HG03097 (cell line): ENCODE results near the gene RBM25.
"Not testable (repeated sequence)": the region's sequence is repeated elsewhere in the genome, so short reads cannot be mapped to it uniquely, and the experiment has no call there.

Experiments used
- ATAC-seq: cut with Tn5 transposase; IDR thresholded peaks from one replicate; pipeline ENCODE4 v1.9.1; 2021; ENCODE audit not compliant: unreplicated experiment, low FRiP score

Gene RBM25

GRCh38 chr14:73058224-73058921 lies at the start of gene RBM25:
Gene RBM25 (plus strand): TSS chr14:73058534. CDS start chr14:73071642, 13,108 bp downstream.
- ATAC-seq, result peak; percentile 91

DNA sequence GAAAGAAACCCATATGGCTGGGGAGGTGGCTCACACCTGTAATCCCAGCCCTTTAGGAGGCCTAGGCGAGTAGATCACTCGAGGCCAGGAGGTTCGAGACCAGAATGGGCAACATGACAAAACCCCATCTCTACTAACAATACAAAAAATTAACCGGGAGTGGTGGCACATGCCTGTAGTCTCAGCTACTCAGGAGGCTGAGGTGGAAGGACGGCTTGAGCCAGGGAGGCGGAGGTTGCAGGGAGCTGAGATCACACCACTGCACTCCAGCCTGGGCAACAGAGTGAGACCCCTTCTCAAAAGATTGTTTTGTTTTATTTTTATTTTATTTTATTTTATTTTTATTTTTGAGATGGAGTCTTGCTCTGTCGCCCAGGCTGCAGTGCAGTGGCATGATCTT lies 47.1 kb upstream of the RBM25 start:
- ATAC-seq, result not testable (repeated sequence)

- ATAC-seq, result peak; percentile 62
Measured at GRCh38 chr14:73014105-73014504, 44.2 kb upstream of the RBM25 start.

GRCh38 chr14:73015552-73015951 lies 42.8 kb upstream of the RBM25 start:
- not testable (repeated sequence) for ATAC-seq

- ATAC-seq, result not testable (repeated sequence)
Measured at GRCh38 chr14:73016011-73016410, 42.3 kb upstream of the RBM25 start.

- no peak for ATAC-seq
Measured at GRCh38 chr14:73022051-73022450, 36.3 kb upstream of the RBM25 start.

GRCh38 chr14:73025544-73025943 lies 32.8 kb upstream of the RBM25 start:
- ATAC-seq, result no peak

GRCh38 chr14:73026243-73026844 lies 32.0 kb upstream of the RBM25 start:
- no peak for ATAC-seq

GRCh38 chr14:73026845-73027542 lies 31.3 kb upstream of the RBM25 start, which contains the start of gene ZFYVE1:
Gene ZFYVE1 (minus strand): TSS chr14:73027106. CDS start chr14:73024508, 2,598 bp downstream.
- ATAC-seq, result peak; percentile 97

DNA sequence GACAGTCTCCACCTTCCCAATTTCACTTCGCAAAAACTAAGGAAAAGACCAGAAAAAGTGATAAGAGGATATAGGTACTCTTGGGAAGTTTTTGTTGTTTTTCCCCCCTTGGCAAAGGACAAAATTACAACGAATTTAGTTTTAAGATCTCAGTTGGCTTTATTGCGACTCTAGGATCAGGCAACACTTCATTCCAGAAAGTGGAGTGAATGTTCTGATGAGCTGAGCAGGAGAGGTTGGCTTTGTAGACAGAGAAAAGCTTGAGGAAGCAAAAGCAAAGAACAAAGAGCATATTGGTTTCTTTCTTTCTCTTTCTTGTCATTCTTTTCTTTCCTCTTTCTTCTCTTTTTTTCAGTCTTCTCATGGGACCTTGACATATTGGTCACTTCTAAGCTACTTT lies 30.8 kb upstream of the RBM25 start:
- ATAC-seq, result no peak

- no peak for ATAC-seq
Measured at GRCh38 chr14:73027984-73028383, 30.4 kb upstream of the RBM25 start.

- ATAC-seq, result not testable (repeated sequence)
Measured at GRCh38 chr14:73036706-73037450, 21.5 kb upstream of the RBM25 start.

DNA sequence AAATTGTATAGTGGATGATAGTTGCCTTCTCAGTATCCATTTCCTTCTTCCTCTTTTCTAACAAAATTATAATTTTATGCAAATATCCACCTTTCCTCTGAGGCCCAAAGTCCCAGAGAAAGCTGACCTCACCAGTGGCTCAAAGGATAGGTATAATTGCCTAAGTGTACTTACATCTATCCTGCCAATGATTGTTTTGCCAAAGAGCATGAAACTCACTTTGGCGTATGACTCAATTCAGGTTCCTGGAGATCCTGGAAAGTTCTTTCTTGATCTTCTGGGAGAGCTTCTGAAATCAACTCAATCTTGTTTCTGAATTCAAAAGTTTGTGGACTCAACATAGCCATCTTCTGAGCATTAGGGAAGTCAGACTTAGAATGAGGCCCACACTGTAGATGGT lies 10.5 kb upstream of the RBM25 start:
- ATAC-seq, result no peak

DNA sequence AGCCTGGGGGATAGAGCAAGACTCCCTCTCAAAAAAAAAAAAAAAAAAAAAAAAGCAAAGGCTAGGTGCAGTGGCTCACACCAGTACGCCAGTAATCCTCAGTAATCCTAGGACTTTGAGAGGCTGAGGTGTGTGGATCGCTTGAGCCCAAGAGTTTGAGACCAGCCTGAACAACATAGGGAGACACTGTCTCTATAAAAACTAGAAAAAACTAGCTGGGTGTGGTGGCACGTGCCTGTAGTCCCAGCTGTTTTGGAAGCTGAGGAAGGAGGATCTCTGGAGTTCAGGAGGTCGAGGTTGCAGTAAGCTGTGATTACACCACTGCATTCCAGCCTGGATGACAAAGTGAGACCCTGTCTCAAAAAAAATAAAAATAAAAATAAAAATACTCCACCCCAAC lies 8.9 kb upstream of the RBM25 start:
- no peak for ATAC-seq

DNA sequence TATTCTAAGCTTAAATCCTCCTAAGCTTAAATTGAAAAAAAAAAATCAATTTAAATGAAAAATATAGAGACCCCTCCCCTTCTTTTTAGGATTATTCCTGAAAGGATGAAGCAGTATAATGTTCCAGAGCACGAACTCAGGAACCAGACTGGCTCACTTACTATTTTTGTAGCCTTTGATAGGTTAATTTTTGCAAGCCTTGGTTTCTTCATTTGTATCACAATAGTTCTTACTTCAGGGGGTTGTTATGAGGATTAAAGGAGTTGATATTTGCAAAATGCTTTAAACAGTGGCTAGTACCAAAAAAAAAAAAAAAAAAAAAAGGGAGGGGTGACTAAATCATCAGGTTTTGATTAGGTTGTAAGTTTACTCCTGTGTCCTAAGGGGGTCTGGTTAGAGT lies 3.1 kb upstream of the RBM25 start:
- no peak for ATAC-seq

DNA sequence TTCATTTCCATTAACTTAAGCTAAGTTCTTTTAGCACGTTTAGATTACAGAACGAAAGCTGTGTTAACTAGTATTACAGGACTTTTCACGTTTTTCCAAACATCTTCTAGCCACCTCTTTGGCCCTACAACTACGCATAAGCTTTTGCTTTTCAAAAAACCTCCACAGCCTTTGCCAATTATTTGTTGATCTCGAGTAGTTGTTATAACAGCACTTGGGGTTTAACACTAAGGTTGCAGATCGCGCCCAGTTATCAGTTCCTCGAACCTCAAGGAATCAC lies 450 bp upstream of the RBM25 start:
- ATAC-seq, result no peak

DNA sequence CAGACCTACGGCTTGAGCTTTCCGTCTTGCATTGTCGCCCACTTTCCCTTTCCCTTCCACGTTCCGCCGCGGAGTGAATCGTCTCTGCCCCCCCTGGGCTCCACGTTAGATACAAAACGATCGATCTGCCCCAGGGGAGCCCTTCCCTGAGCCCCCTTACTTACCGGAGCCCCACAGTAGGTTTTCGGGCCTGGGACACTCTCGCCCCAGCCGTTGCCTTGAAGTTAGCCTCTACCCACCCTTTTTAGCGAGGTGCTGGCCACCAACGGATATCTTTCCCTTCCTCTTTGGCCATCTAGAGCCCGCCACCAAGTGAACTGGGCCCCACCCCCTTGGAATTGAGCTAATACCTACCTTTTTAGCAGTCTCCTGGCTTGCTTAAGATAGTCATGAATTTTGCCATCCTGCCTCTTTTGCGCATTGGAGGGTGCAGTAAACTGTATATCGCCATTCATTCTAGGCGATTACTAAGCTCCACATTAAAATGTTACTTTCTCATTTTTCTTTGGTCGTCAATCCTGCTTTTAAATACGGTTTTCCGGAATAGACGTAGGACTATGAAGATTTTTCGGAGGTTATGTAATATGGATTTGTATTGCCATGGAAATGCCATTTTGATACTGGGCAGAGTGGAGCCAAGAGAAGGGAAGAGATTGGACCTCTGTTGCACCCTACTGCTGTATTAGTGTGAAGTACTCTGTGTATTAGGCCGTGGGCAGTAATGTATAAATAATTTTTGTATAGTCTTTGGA lies 764 bp downstream of the RBM25 start:
- peak; percentile 19 for ATAC-seq

GRCh38 chr14:73069585-73069984 lies 11.3 kb downstream of the RBM25 start:
- ATAC-seq, result no peak

DNA sequence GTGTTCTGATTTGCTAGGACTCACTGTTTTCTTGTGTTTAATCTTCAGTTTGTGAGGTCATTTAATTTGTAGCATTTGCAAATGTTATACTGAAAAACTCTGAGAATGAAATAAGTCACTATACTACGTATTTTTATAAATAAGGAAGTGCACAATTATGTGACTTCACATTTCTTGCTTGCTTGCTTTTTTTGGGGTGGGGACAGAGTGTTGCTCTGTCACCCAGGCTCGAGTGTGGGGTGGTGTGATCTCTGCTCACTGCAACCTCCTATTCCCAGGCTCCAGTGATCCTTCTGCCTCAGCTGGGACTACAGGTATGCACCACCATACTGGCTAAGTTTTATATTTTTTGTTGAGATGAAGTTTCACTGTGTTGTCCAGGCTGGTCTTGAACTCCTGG lies 32.7 kb downstream of the RBM25 start:
- ATAC-seq, result no peak

GRCh38 chr14:73097421-73097820 lies 39.1 kb downstream of the RBM25 start:
- no peak for ATAC-seq
